GM12878 (cell line): ENCODE data around the gene KCNJ12.

Source experiments
- EP300 ChIP-seq, 2 experiments: fragments of 150-350 bp in 1 of 2; IDR thresholded peaks; 2 replicates each; pipeline ENCODE4 v1.6.1; 2011 to 2012; ENCODE audit warnings: low read depth in 2 of 2, low read length in 2 of 2, borderline replicate concordance in 1 of 2, improper control_type of control experiment in 1 of 2, inconsistent platforms in 1 of 2; ENCODE audit not compliant: control insufficient read depth in 1 of 2
- FOXK2 ChIP-seq: fragments of 450-650 bp; IDR thresholded peaks from 2 replicates; pipeline ENCODE4 v1.6.1; 2017; ENCODE audit warnings: mild to moderate bottlenecking, moderate library complexity
- IKZF1 ChIP-seq: fragments of 450-650 bp; conservative IDR thresholded peaks from 2 replicates; pipeline ENCODE4 v1.6.1; 2017; ENCODE audit warnings: antibody characterized with exemption, mild to moderate bottlenecking
- NFIC ChIP-seq: IDR thresholded peaks from 2 replicates; pipeline ENCODE4 v1.6.1; 2012; ENCODE audit warnings: low read depth, mild to moderate bottlenecking, inconsistent platforms, low read length, moderate library complexity
- NFYA ChIP-seq: IDR thresholded peaks from 2 replicates; pipeline ENCODE4 v1.6.1; 2011; ENCODE audit warnings: low read depth, mild to moderate bottlenecking, low read length, improper control_type of control experiment, borderline replicate concordance
- ZZZ3 ChIP-seq: IDR thresholded peaks from 2 replicates; pipeline ENCODE4 v1.6.1; 2011; ENCODE audit warnings: low read depth; ENCODE audit not compliant: control insufficient read depth, insufficient read length

DNA sequence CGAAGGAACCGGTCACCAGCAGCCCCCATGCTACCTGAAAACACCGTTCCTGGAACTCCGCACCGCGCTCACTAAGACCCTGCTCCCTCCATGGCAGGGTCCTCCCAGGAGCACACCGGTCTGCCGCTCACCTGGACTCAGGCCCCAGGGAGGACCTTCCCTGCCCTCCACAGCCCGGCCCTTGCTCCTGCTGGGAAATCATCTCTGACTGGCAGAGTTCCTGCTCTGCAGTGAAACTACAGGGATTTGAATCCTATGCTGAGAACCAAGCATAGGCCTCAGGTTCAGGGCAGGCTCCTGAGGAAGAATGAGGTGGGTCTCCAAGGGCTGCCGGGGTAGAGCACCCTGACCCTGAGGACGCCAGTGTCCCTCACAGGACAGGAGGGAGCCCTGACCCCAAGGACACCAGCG, 88.5 kb downstream of the KCNJ12 start:
- TF ChIP-seq NFIC (no peak), NFYA (no peak), ZZZ3 (no peak), FOXK2 (no peak), IKZF1 (no peak), EP300 (IDR thresholded peaks at IDR 0.05; ENCODE audit: borderline replicate concordance in 1 of 2, control insufficient read depth in 1 of 2, low read depth in 2 of 2, low read length in 2 of 2) (no peak)
